ENCODE data around the gene NTF4.

NTF4 gene

DNA sequence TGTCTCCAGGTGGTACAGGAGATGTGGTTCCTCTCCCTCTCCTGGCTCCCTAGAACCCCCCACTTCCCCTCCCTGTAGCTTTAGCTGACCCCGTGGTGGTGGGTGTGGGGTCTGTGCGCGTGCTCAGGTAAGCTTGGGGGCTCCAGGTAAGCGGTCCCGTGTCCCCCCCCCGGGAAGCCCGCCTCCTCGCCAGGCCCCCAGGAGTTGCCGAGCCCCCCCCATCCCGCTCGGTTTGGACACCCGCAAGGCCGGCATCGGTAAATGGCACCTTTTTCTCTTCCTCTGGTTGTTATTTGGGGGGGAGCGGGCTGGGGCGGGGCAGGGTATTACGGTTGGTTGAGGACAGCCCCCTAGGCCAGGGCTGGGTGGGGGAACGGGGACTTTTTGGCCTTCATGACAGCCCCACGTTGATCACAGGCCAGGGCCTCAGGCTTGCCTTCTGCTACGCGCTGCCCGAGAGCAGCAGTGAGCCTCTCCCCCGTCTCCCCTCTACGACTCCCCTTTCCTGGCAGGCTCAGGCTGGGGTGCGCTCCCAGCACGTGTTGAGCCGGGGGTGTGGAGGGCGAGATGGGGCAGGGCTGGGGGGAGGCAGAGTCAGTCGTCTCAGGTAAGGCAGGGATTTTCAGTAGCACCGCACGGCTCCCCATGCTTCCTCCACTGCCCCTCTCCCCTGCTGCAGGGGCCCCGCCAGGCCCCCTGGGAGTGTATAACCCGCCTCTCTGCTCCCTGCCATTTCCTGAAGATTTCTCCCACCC is 38.9 kb upstream of the NTF4 start:
- Histone ChIP-seq H3K4me3 (ENCODE audit: low read length) (no peak overlapping the region), H3K9ac (ENCODE audit: low read depth, low read length) (no peak overlapping the region), H3K27me3 (ENCODE audit: insufficient read depth, low read length) (no peaks in the 10 kb centered on the region), H3K9me3 (ENCODE audit: insufficient read depth, low read depth, low read length) (no peaks in the 10 kb centered on the region), H3K27ac (ENCODE audit: low read length) (no peak overlapping the region), H3K36me3 (ENCODE audit: insufficient read depth, low read depth, low read length) (peaks cover 96% of the 10 kb centered on the region), H3K4me1 (ENCODE audit: insufficient read depth, low read length) (no peaks in the 10 kb centered on the region)

DNA sequence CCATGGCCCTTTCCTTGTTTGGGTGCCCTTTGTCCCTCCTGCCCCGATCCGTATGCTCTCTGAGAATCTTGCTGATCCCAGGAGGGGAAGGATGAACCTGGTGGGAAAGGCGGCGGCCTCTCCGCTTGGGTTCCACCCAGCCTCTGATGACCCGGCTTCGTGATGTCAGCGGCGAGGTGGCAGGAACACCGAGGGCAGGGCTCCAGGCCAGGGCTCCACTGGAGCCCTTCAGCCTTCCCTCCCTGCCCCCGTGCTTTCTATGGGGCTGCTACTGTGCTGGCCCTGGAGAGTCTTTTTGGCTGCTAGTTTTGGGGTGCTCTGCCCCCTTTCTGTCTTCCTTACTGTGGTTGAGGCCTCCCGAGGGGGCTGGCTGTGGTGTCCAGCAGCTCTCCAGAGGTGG is 37.7 kb upstream of the NTF4 start:
- Histone ChIP-seq H3K27ac (ENCODE audit: low read length) (no peak overlapping the region), H3K27me3 (ENCODE audit: insufficient read depth, low read length) (no peaks in the 10 kb centered on the region), H3K4me3 (ENCODE audit: low read length) (no peak overlapping the region), H3K36me3 (ENCODE audit: insufficient read depth, low read depth, low read length) (peaks cover 96% of the 10 kb centered on the region), H3K4me1 (ENCODE audit: insufficient read depth, low read length) (no peaks in the 10 kb centered on the region), H3K9me3 (ENCODE audit: insufficient read depth, low read depth, low read length) (no peaks in the 10 kb centered on the region), H3K9ac (ENCODE audit: low read depth, low read length) (no peak overlapping the region)

- Histone ChIP-seq H3K36me3 (ENCODE audit: insufficient read depth, low read depth, low read length) (peaks cover 96% of the 10 kb centered on the region), H3K4me3 (ENCODE audit: low read length) (no peak overlapping the region), H3K27ac (ENCODE audit: low read length) (no peak overlapping the region), H3K9me3 (ENCODE audit: insufficient read depth, low read depth, low read length) (no peaks in the 10 kb centered on the region), H3K4me1 (ENCODE audit: insufficient read depth, low read length) (no peaks in the 10 kb centered on the region), H3K9ac (ENCODE audit: low read depth, low read length) (no peak overlapping the region), H3K27me3 (ENCODE audit: insufficient read depth, low read length) (no peaks in the 10 kb centered on the region)
Measured at GRCh38 chr19:49101160-49101559, 36.5 kb upstream of the NTF4 start.

- H3K36me3 ChIP-seq (ENCODE audit: insufficient read depth, low read depth, low read length): peaks cover 96% of the 10 kb centered on the region
- H3K4me3 ChIP-seq (ENCODE audit: low read length): no peak overlapping the region
- no peak overlapping the region for H3K27ac ChIP-seq (ENCODE audit: low read length)
- no peaks in the 10 kb centered on the region for H3K9me3 ChIP-seq (ENCODE audit: insufficient read depth, low read depth, low read length)
- no peaks in the 10 kb centered on the region for H3K27me3 ChIP-seq (ENCODE audit: insufficient read depth, low read length)
- H3K9ac ChIP-seq (ENCODE audit: low read depth, low read length): no peak overlapping the region
- H3K4me1 ChIP-seq (ENCODE audit: insufficient read depth, low read length): no peaks in the 10 kb centered on the region
Measured at GRCh38 chr19:49098795-49099194, 34.2 kb upstream of the NTF4 start.

- H3K36me3 ChIP-seq (ENCODE audit: insufficient read depth, low read depth, low read length): peaks cover 96% of the 10 kb centered on the region
- H3K9me3 ChIP-seq (ENCODE audit: insufficient read depth, low read depth, low read length): no peaks in the 10 kb centered on the region
- H3K4me3 ChIP-seq (ENCODE audit: low read length): no peak overlapping the region
- no peak overlapping the region for H3K27ac ChIP-seq (ENCODE audit: low read length)
- no peaks in the 10 kb centered on the region for H3K4me1 ChIP-seq (ENCODE audit: insufficient read depth, low read length)
- no peak overlapping the region for H3K9ac ChIP-seq (ENCODE audit: low read depth, low read length)
- no peaks in the 10 kb centered on the region for H3K27me3 ChIP-seq (ENCODE audit: insufficient read depth, low read length)
Measured at GRCh38 chr19:49097453-49098288, 33.1 kb upstream of the NTF4 start.

GRCh38 chr19:49094505-49095482 is 30.2 kb upstream of the NTF4 start:
- Histone ChIP-seq H3K27ac (ENCODE audit: low read length) (no peak overlapping the region), H3K36me3 (ENCODE audit: insufficient read depth, low read depth, low read length) (peaks cover 99% of the 10 kb centered on the region)

GRCh38 chr19:49092686-49093085 is 28.1 kb upstream of the NTF4 start:
- Histone ChIP-seq H3K36me3 (ENCODE audit: insufficient read depth, low read depth, low read length) (peaks cover 97% of the 10 kb centered on the region), H3K27ac (ENCODE audit: low read length) (no peak overlapping the region)

More at GRCh38 chr19:49094505-49095482, 30.2 kb upstream of the NTF4 start:
- Histone ChIP-seq H3K27me3 (ENCODE audit: insufficient read depth, low read length) (no peaks in the 10 kb centered on the region), H3K9ac (ENCODE audit: low read depth, low read length) (no peak overlapping the region), H3K9me3 (ENCODE audit: insufficient read depth, low read depth, low read length) (no peaks in the 10 kb centered on the region), H3K4me1 (ENCODE audit: insufficient read depth, low read length) (no peaks in the 10 kb centered on the region), H3K4me3 (ENCODE audit: low read length) (no peak overlapping the region)

GRCh38 chr19:49091391-49092038 is 26.9 kb upstream of the NTF4 start:
- no peak overlapping the region for H3K27ac ChIP-seq (ENCODE audit: low read length)
- no peak overlapping the region for H3K9ac ChIP-seq (ENCODE audit: low read depth, low read length)
- no peaks in the 10 kb centered on the region for H3K27me3 ChIP-seq (ENCODE audit: insufficient read depth, low read length)
- no peak overlapping the region for H3K4me3 ChIP-seq (ENCODE audit: low read length)
- H3K4me1 ChIP-seq (ENCODE audit: insufficient read depth, low read length): no peaks in the 10 kb centered on the region
- H3K36me3 ChIP-seq (ENCODE audit: insufficient read depth, low read depth, low read length): peaks cover 97% of the 10 kb centered on the region
- no peaks in the 10 kb centered on the region for H3K9me3 ChIP-seq (ENCODE audit: insufficient read depth, low read depth, low read length)

More at GRCh38 chr19:49092686-49093085, 28.1 kb upstream of the NTF4 start:
- no peaks in the 10 kb centered on the region for H3K9me3 ChIP-seq (ENCODE audit: insufficient read depth, low read depth, low read length)
- H3K9ac ChIP-seq (ENCODE audit: low read depth, low read length): no peak overlapping the region
- no peaks in the 10 kb centered on the region for H3K27me3 ChIP-seq (ENCODE audit: insufficient read depth, low read length)
- H3K4me1 ChIP-seq (ENCODE audit: insufficient read depth, low read length): no peaks in the 10 kb centered on the region
- no peak overlapping the region for H3K4me3 ChIP-seq (ENCODE audit: low read length)

- Histone ChIP-seq H3K27me3 (ENCODE audit: insufficient read depth, low read length) (no peaks in the 10 kb centered on the region), H3K36me3 (ENCODE audit: insufficient read depth, low read depth, low read length) (peaks cover 49% of the 10 kb centered on the region), H3K27ac (ENCODE audit: low read length) (peak overlapping the region; percentile 16), H3K9me3 (ENCODE audit: insufficient read depth, low read depth, low read length) (no peaks in the 10 kb centered on the region), H3K4me3 (ENCODE audit: low read length) (peak overlapping the region; percentile 84), H3K4me1 (ENCODE audit: insufficient read depth, low read length) (no peaks in the 10 kb centered on the region), H3K9ac (ENCODE audit: low read depth, low read length) (peak overlapping the region; percentile 85)
Measured at GRCh38 chr19:49086296-49086695, 21.7 kb upstream of the NTF4 start.

DNA sequence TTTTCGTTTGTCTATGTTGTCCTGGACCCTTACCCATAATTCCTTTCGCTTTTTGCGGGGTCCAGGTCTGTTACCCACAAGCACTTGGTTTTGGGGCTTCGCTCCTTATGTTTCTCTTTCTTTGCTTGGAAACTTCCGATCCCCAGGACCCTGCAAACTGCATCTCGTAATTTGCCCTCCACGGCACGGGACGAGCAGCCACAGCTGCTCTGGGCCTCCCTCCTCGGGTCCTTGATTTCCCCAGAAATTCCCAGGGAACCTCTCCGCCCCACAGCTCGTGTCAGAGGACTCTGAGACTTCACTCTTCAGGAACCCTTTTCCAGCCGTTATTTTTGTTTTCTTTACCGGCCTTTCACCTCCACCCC is 21.2 kb upstream of the NTF4 start:
- Histone ChIP-seq H3K9me3 (ENCODE audit: insufficient read depth, low read depth, low read length) (no peaks in the 10 kb centered on the region), H3K27me3 (ENCODE audit: insufficient read depth, low read length) (no peaks in the 10 kb centered on the region), H3K36me3 (ENCODE audit: insufficient read depth, low read depth, low read length) (peaks cover 44% of the 10 kb centered on the region), H3K4me3 (ENCODE audit: low read length) (peak overlapping the region; percentile 84), H3K27ac (ENCODE audit: low read length) (peak overlapping the region; percentile 68), H3K9ac (ENCODE audit: low read depth, low read length) (peak overlapping the region; percentile 85), H3K4me1 (ENCODE audit: insufficient read depth, low read length) (no peaks in the 10 kb centered on the region)
